ENCODE results near the gene GPR146. TPM values are rescaled to one million over a fixed set of nuclear protein-coding genes. Genes with fewer than 3 reads are reported as not detected.

GPR146 gene
- total and polyA plus RNA-seq, 8 donors = 2.0 to 14.6 (median 7.9) TPM

GRCh38 chr7:1056785-1057410, 12.6 kb downstream of the GPR146 start:
- no peak for TF ChIP-seq EP300 (IDR thresholded peaks at IDR 0.05)
- TF ChIP-seq POLR2AphosphoS5 (IDR thresholded peaks at IDR 0.05) = no peak
- TF ChIP-seq CTCF (IDR thresholded peaks at IDR 0.05) = no peak
- Histone ChIP-seq H3K9me3 (no peaks in the 10 kb centered on the region), H3K4me3 (peak overlapping the region in 1 of 4 donors; percentile 55), H3K36me3 (peaks cover 0 to 13% (median 12%) of the 10 kb centered on the region in 4 donors), H3K27ac (peak overlapping the region in 1 of 5 donors; percentile 93), H3K4me1 (peaks cover 61 to 84% (median 80%) of the 10 kb centered on the region in 4 donors), H3K27me3 (no peaks in the 10 kb centered on the region)
- intact Hi-C loops (cut with DNase I; ENCODE audit: low total_unique reads) = no loop called here
- DNase-seq = no peak
- WGBS, 5 donors = 89 to 92% (median 90%) methylated on average over 7 to 27 of the region's 27 CpGs

GRCh38 chr7:1057416-1058291, 13.3 kb downstream of the GPR146 start:
- WGBS, 5 donors = 82 to 93% (median 90%) methylated on average over 20 to 62 of the region's 62 CpGs
- Histone ChIP-seq H3K4me3 (no peak overlapping the region), H3K27me3 (no peaks in the 10 kb centered on the region), H3K36me3 (peaks cover 0 to 13% (median 12%) of the 10 kb centered on the region in 4 donors), H3K9me3 (no peaks in the 10 kb centered on the region), H3K4me1 (peaks cover 54 to 77% (median 73%) of the 10 kb centered on the region in 4 donors), H3K27ac (no peak overlapping the region)
- intact Hi-C loops (cut with DNase I; ENCODE audit: low total_unique reads) = no loop called here
- DNase-seq = no peak
- TF ChIP-seq CTCF (IDR thresholded peaks at IDR 0.05) (no peak), POLR2A (IDR thresholded peaks at IDR 0.05) (no peak), EP300 (IDR thresholded peaks at IDR 0.05) (no peak), POLR2AphosphoS5 (IDR thresholded peaks at IDR 0.05) (no peak)

GRCh38 chr7:1058311-1058710, 14.0 kb downstream of the GPR146 start:
- no peaks in the 10 kb centered on the region for H3K27me3 ChIP-seq
- no peak for DNase-seq
- H3K27ac ChIP-seq = peak overlapping the region in 3 of 5 donors; percentile 41 to 80 (median 79)
- no peak for TF ChIP-seq POLR2AphosphoS5 (IDR thresholded peaks at IDR 0.05)
- TF ChIP-seq EP300 (IDR thresholded peaks at IDR 0.05) = no peak
- TF ChIP-seq CTCF (IDR thresholded peaks at IDR 0.05) = no peak
- no peak for TF ChIP-seq POLR2A (IDR thresholded peaks at IDR 0.05)
- H3K36me3 ChIP-seq = peaks cover 0 to 13% (median 12%) of the 10 kb centered on the region in 4 donors
- H3K4me1 ChIP-seq = peaks cover 47 to 70% (median 66%) of the 10 kb centered on the region in 4 donors
- WGBS, 5 donors = 85 to 90% (median 87%) methylated on average over 13 of the region's 13 CpGs
- intact Hi-C loops (cut with DNase I; ENCODE audit: low total_unique reads) = no loop called here
- no peaks in the 10 kb centered on the region for H3K9me3 ChIP-seq
- H3K4me3 ChIP-seq = no peak overlapping the region

- DNase-seq = no peak
Observed at GRCh38 chr7:1058821-1059199, 14.5 kb downstream of the GPR146 start.

More at GRCh38 chr7:1058821-1059199, 14.5 kb downstream of the GPR146 start:
- intact Hi-C loops (cut with DNase I; ENCODE audit: low total_unique reads) = no loop called here
- H3K4me3 ChIP-seq = no peak overlapping the region
- WGBS, 5 donors = 70 to 78% (median 76%) methylated on average over 10 of the region's 10 CpGs
- no peak for TF ChIP-seq CTCF (IDR thresholded peaks at IDR 0.05)
- H3K27ac ChIP-seq = peak overlapping the region; percentile 41 to 80 (median 64)
- H3K4me1 ChIP-seq = peaks cover 42 to 65% (median 63%) of the 10 kb centered on the region in 4 donors
- H3K36me3 ChIP-seq = peaks cover 0 to 13% (median 12%) of the 10 kb centered on the region in 4 donors
- no peaks in the 10 kb centered on the region for H3K27me3 ChIP-seq
- H3K9me3 ChIP-seq = no peaks in the 10 kb centered on the region

All from stomach (tissue), 9 donors.